RCC 7860 (cell line): ENCODE data around the gene KRTAP2-4.
"Not testable (repeated sequence)": the region's sequence is repeated elsewhere in the genome, so short reads cannot be mapped to it uniquely, and the experiment has no call there.

ENCODE experiments used
- DNase-seq: peaks from one replicate; pipeline ENCODE4 v3.0.0-alpha.2; 2015; ENCODE audit warnings: low spot score
- FAIRE-seq: peaks from 2 replicates; lab custom pipeline; 2012; peaks lifted over from hg19 to GRCh38; lab: Jason Lieb, UNC

Gene KRTAP2-4

DNA sequence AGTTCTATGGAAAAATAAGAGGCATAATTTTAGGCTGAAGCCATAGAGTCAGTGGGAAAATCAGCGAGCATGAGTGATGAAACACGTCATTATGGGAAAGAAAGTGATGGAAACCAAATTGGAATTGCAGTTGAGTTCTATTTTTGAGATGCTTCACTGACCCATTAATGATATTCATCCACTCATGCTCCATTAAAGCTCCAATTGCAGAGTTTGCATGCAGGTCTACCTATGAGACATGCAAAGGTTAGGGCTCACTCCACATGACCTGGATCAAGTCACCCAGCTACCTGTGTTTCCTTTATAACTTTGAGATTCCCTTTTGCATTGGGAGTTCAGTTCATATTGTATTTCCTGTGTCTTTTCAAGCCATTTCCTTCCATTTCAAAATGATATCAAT, 8.0 kb upstream of the KRTAP2-4 start:
- DNase-seq = no peak
- no peak for FAIRE-seq

DNA sequence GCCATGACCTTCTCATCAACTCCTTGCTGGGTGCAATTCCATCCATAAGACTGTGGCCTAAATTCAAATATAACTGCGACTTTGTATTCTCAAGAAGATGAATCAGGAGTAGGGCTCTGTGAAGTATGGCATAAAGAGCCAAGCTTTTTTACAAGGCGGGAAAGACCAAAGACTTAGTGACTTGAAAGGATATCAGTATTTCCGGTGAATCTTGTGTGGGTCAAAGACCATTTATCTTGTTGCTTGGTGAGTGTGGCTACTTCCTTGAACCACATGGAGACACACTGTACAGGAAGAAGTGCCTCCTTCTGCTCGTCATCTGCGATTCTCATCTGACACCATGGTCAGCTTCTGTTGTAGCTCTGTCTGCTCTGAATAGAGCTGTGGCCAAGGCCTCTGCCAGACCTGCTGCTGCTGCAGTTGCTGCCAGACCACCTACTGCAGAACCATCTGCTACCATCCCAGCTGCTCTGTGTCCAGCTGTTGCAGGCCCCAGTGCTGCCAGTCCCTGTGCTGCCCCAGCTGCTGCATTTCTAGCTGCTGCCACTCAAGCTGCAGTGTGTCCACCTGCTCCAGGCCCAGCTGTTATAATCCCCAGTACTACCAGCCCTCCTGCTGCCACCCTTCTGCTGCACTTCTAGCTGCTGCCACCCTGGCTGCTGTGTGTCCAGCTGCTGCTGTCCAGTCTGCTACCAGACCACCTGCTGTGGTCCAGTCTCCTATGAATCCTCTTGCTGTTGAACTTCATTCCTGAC, 6.1 kb upstream of the KRTAP2-4 start:
- no peak for FAIRE-seq
- DNase-seq = no peak

- FAIRE-seq = no peak
Observed at GRCh38 chr17:41069031-41069430, 3.4 kb upstream of the KRTAP2-4 start.

DNA sequence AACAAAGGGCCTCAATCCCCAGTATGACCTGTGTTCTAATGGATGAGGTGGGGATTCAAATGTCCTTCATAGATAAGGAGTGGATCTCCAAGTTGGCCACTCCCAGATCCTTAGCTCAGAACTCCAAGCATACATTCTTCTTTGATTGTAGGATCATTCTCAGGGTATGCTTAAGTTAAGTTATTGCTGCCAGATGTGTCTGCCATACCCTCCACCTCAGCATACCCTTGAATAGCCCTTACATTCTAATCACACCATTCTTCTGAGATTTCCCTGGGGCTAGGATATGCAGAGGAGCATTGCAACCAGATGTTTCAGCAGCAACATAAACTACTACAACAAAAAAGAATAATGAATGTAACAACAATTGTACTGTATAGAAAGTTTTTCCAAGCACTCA, 1.6 kb upstream of the KRTAP2-4 start:
- FAIRE-seq (no peak), DNase-seq (no peak)

More at GRCh38 chr17:41069031-41069430, 3.4 kb upstream of the KRTAP2-4 start:
- DNase-seq = no peak

DNA sequence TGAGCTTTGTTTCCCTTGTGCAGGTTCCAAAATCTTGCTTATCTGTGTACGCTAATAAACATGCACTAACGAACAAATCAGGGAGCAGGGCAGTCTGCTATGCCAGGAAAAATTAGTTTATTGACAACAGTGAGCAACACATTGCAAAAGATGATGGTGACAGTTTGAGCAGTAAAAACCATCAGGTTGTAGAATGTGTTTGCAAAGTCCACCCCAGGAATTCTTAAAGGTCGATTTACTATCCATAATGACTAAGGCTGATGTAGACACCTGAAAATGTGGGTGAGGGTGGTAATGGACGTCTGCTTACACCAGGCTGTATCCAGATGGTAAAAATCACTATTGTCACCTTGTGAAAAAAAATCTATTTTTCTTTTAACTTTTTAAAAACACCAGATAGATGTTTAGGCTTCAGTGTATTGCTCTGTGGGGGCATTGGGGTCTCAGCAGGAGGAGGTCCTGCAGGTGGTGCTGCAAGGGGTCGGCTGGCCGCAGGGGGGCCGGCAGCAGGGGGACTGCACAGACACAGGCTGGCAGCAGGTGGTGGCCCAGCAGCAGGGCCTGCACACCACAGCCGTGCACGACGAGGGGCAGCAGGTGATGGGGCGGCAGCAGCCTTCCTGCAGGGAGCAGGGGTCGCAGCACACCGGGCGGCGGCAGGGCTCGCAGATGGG, 526 bp downstream of the KRTAP2-4 start:
- DNase-seq, FAIRE-seq: not testable (repeated sequence)

DNA sequence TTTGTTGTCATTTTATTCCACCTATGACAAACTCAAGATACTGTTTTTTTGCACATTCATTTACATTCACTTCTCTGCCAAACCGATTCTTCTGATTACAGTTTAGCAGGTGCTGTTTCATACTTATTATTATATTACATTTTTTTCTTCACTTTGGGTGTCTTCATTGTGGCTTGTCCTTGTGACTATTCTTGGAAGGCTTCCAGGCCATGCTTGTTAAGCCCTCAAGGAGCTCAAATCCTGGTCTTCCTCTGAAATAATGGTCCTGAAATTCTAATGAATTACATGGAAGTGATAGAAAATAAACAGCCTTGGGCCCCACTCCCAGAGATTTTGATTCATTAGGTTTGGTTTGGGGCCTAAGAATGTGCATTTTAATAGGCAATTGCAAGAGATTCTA, 1.4 kb downstream of the KRTAP2-4 start:
- FAIRE-seq = no peak

GRCh38 chr17:41063449-41063848, 2.2 kb downstream of the KRTAP2-4 start:
- FAIRE-seq (no peak), DNase-seq (no peak)

More for the DNA sequence above, 1.4 kb downstream of the KRTAP2-4 start:
- no peak for DNase-seq

DNA sequence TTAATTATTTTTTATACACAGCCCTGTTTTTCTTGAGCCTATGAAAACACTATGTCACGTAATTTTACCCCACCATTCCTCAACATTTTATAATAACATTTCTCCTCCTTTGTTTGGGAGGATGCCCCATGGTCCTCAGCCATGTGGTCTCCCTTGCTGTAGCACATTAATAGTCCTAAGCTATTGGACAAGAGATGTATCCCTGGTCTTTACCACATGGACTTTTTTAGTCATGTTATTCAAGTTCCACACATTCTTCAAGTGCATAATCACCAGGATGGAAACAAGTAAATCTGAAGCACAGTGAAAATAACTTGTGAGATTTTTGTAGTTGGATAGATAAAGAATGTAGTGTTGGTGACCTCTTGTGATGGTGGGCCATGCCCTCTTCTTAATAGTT, 3.7 kb downstream of the KRTAP2-4 start:
- DNase-seq (peak; percentile 94), FAIRE-seq (peak; percentile 95)

DNA sequence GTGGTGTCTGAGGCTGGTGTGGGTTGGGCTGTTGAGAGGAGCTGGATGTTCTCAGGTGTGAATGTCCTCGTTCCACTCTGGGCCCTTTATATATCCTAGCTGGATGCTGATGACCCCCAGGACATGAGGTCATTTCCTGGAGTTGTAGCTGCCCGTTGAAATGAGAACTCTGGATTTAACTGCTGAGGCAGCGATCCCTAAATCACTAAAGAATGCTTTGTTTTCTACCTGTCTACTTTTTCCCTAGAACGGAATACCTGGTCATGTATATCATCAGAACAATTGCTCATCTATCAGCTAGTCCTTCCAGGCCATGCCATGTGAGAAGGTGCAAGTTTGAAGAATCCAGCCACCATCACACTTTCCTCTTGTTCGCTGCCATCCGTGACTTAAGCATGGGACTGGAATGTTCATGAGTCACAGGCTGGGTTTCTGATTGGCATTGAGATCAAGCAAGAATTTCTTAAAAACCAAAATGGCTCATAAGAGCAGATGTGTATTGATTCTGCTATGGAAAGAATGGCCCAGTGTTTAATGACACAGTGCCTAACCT, 5.6 kb downstream of the KRTAP2-4 start, which contains the start of gene KRTAP2-3:
Gene KRTAP2-3, minus strand, starts transcription at position 63 of the 553 bp plus-strand sequence. CDS start 64 bp downstream, outside the sequence.
- FAIRE-seq (peak; percentile 98), DNase-seq (peak; percentile 97)

DNA sequence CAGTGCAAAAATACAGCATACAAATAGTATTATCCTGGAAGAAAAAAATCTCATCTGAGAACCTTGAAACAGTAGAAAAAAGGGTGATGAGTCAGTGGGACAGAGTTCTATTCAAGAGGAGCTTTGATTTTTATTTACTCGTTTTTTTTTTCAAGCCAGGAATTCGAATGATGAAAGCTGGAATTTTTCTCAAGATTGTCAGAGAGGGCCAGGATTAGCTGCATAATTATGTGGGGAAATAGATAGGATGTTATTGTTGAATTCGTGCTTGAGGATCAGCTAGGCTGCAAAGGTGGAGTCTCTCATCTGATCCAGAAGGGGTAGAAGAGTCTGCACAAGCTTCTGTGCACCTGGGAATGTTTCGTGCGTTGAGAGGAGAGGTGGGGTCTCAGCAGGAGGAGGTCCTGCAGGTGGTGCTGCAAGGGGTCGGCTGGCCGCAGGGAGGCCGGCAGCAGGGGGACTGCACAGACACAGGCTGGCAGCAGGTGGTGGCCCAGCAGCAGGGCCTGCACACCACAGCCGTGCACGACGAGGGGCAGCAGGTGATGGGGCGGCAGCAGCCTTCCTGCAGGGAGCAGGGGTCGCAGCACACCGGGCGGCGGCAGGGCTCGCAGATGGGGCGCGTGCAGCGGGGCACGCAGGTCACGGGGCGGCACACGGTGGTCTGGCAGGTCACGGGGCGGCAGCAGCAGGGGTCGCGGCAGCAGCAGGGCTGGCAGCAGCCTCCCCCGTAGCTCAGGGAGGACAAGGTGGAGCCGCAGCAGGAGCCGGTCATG, 6.2 kb downstream of the KRTAP2-4 start:
- DNase-seq (peak; percentile 37), FAIRE-seq (peak; percentile 33)

DNA sequence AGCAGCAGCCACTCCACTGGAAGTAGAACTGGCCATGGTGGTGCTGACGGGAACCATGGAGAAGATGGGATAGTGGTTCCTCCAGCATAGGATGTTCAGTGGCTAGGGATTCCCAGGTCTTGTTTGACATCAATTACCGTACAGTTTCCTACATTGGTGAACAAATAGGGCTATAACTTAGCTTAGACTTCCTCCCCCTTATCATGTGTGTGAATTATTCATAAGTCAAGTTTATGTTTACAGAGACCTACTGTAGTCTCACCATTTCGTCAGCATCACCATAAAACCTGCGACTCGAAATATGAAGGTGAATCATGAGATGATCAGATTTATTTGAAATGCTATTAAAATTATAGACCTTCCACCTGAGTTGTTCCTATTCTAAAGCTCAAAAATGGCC, 6.9 kb downstream of the KRTAP2-4 start:
- FAIRE-seq (no peak), DNase-seq (no peak)

DNA sequence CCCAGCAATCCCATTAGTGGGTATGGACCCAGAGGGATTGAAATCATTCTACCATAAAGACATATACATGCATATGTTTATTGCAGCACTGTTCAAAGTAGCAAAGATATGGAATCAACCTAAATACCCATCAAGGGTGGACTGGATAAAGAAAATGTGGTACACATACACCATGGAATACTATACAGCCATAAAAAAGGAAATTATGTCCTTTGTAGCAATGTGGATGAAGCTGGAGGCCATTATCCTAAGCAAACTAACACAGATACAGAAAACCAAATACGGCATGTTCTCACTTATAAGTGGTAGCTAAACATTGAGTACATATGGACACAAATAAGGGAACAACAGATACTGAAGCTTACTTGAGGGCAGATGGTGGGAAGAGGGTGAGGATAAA, 8.1 kb downstream of the KRTAP2-4 start:
- DNase-seq (no peak), FAIRE-seq (no peak)

DNA sequence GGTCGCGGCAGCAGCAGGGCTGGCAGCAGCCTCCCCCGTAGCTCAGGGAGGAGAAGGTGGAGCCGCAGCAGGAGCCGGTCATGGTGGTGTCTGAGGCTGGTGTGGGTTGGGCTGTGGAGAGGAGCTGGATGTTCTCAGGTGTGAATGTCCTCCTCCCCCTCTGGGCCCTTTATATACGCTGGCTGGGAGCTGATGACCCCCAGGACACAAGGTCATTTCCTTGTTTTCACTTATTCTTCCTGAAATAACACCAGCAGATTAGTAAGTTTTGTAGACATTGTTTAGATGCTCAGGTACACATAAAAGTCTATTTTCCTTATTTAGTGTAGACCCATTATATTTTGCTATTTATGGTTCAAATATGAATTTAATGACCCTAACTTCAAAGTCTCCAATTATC, 10.5 kb downstream of the KRTAP2-4 start, which contains the start of gene KRTAP2-2:
Gene KRTAP2-2, minus strand, starts transcription at position 101 of the 400 bp plus-strand sequence. Its CDS starts 19 bp downstream, at position 82.
- not testable (repeated sequence) for FAIRE-seq

GRCh38 chr17:41054556-41054955, 11.1 kb downstream of the KRTAP2-4 start:
- FAIRE-seq, DNase-seq: not testable (repeated sequence)

More for the DNA sequence above, 10.5 kb downstream of the KRTAP2-4 start, which contains the start of gene KRTAP2-2:
- not testable (repeated sequence) for DNase-seq

- DNase-seq (no peak), FAIRE-seq (no peak)
Observed at GRCh38 chr17:41054025-41054424, 11.7 kb downstream of the KRTAP2-4 start.

- no peak for DNase-seq
- no peak for FAIRE-seq
Observed at GRCh38 chr17:41052566-41052965, 13.1 kb downstream of the KRTAP2-4 start.

- peak; percentile 84 for DNase-seq
- FAIRE-seq = peak; percentile 95
Observed at GRCh38 chr17:41049110-41049509, 16.6 kb downstream of the KRTAP2-4 start.

DNA sequence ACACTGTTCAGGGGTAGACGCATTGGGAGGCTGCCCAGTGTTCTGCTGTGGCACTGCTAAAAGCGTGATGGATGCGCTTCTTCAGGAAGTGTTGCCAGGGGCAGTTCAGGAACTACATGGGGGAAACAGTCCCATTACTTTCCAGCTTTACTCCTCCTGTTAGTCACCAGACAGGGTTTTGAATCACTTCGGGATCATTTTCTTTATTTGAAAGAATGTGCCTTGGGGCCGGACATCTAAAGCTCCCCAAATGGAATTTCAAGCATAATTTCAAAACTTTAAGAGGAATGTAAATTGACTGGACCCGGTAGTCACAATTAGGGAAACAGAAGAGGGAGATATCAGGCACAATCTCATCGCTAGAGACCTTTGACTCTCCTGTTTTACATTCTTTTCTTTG, 17.2 kb downstream of the KRTAP2-4 start:
- FAIRE-seq (no peak), DNase-seq (peak; percentile 45)

DNA sequence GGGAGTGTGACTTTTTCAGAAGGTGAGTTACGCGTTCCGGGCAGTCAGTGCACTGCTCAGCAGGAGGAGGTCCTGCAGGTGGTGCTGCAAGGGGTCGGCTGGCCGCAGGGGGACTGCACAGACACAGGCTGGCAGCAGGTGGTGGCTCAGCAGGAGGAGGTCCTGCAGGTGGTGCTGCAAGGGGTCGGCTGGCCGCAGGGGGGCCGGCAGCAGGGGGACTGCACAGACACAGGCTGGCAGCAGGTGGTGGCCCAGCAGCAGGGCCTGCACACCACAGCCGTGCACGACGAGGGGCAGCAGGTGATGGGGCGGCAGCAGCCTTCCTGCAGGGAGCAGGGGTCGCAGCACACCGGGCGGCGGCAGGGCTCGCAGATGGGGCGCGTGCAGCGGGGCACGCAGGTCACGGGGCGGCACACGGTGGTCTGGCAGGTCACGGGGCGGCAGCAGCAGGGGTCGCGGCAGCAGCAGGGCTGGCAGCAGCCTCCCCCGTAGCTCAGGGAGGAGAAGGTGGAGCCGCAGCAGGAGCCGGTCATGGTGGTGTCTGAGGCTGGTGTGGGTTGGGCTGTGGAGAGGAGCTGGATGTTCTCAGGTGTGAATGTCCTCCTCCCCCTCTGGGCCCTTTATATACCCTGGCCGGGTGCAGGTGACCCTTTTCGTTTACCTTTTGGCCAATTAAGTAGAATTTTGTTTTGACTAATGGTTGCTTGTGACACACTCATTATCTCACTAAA, 18.8 kb downstream of the KRTAP2-4 start, which contains the start of gene KRTAP2-1:
Gene KRTAP2-1, minus strand, starts transcription at position 582 of the 731 bp plus-strand sequence. Its CDS starts 49 bp downstream, at position 533.
- DNase-seq, FAIRE-seq: not testable (repeated sequence)

GRCh38 chr17:41042953-41043352, 22.7 kb downstream of the KRTAP2-4 start:
- DNase-seq (no peak), FAIRE-seq (no peak)
